Measurements from ENCODE around the gene RUNX2. TPM values are rescaled to one million over a fixed set of nuclear protein-coding genes. Genes with fewer than 3 reads are reported as not detected.

The RUNX2 gene
- total and polyA plus RNA-seq, 8 donors: 0.80 to 18.7 (median 2.7) TPM; not detected in 1

DNA sequence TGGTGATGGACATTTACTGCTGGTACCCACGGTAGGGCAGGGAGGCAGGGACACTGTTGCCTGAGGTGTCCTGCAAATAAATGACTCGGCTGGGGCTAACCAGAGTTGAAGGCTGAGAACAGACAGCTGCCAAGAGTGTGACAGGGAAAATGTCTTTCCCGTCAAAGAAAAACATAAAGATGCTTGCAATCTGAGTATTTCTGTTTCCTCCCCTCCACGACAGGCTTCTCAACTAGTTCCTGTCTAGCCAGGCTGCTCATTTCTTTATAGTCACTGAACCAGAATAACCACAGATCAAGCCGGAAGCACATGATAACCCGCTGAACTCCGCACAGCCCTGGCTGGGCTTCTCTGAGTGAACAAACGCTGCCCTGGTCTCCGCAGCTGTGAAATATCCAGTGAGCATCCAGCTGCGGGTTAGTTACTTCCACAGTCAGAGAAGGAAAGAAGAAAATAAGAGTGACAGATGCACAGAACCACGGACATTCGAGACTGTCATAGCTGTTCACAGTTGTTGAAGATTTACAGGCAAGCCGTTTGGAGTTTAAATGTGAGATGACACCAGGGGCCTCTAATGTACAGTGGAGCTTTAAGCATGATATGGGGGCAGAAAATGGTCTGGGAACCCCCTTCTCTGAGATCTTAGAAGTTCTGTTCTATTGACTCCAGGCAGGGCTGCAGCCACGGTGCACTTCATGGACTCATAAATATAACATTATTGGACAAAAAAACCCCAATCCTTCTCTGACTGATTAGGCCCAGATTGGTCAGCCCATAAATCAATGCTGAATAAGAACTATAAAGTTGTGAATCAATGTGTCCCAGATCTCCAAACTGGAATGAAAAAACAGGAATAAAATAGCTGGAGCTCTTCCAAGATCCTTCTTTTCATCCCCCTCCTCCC, 349.5 kb downstream of the RUNX2 start:
- intact Hi-C loops (cut with DNase I; ENCODE audit: low total_unique reads): no loop called here
- H3K4me1 ChIP-seq: peaks cover 4 to 17% (median 14%) of the 10 kb centered on the region in 4 donors
- TF ChIP-seq EP300 (IDR thresholded peaks at IDR 0.05): no peak
- peak in 1 of 3 donors; percentile 15 for TF ChIP-seq POLR2AphosphoS5 (IDR thresholded peaks at IDR 0.05)
- 10 to 25% (median 17%) methylated on average over 14 of the region's 14 CpGs for WGBS, 5 donors
- H3K27ac ChIP-seq: peak overlapping the region in 2 of 5 donors; percentile 11 to 23
- H3K36me3 ChIP-seq: no peaks in the 10 kb centered on the region
- H3K27me3 ChIP-seq: peaks cover 0 to 7% (median 0%) of the 10 kb centered on the region in 3 donors
- peaks cover 0 to 26% (median 13%) of the 10 kb centered on the region in 4 donors for H3K9me3 ChIP-seq
- no peak overlapping the region for H3K4me3 ChIP-seq
- peak; percentile 59 to 84 for DNase-seq

DNA sequence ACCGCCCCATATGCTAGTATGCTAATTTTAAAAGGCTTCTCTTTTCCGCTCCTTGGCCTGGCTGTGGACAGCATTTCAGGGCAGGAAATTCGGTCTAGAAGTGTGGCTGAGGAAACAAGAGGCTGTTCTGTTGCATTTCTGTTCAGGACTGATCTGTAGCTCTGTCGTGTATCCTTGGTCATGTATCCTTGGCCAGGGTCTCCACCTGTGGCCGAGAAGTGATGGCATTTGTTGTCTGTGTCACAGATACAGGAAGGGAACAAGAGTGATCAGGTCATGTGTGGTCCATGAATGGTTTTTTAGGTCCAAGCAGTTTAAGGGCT, 350.1 kb downstream of the RUNX2 start:
- Histone ChIP-seq H3K36me3 (no peaks in the 10 kb centered on the region), H3K27ac (no peak overlapping the region), H3K27me3 (peaks cover 0 to 7% (median 0%) of the 10 kb centered on the region in 3 donors), H3K4me3 (no peak overlapping the region), H3K9me3 (peaks cover 0 to 26% (median 13%) of the 10 kb centered on the region in 4 donors), H3K4me1 (peaks cover 4 to 17% (median 14%) of the 10 kb centered on the region in 4 donors)
- WGBS, 5 donors: 69 to 82% (median 77%) methylated on average over 5 of the region's 5 CpGs
- DNase-seq: peak in 1 of 2 donors; percentile 40
- intact Hi-C loops (cut with DNase I; ENCODE audit: low total_unique reads): no loop called here
- TF ChIP-seq POLR2A (IDR thresholded peaks at IDR 0.05) (no peak), POLR2AphosphoS5 (IDR thresholded peaks at IDR 0.05) (no peak), EP300 (IDR thresholded peaks at IDR 0.05) (no peak)
- TF ChIP-seq, protein P1, sequence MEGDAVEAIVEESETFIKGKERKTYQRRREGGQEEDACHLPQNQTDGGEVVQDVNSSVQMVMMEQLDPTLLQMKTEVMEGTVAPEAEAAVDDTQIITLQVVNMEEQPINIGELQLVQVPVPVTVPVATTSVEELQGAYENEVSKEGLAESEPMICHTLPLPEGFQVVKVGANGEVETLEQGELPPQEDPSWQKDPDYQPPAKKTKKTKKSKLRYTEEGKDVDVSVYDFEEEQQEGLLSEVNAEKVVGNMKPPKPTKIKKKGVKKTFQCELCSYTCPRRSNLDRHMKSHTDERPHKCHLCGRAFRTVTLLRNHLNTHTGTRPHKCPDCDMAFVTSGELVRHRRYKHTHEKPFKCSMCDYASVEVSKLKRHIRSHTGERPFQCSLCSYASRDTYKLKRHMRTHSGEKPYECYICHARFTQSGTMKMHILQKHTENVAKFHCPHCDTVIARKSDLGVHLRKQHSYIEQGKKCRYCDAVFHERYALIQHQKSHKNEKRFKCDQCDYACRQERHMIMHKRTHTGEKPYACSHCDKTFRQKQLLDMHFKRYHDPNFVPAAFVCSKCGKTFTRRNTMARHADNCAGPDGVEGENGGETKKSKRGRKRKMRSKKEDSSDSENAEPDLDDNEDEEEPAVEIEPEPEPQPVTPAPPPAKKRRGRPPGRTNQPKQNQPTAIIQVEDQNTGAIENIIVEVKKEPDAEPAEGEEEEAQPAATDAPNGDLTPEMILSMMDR (IDR thresholded peaks at IDR 0.05): no peak

DNA sequence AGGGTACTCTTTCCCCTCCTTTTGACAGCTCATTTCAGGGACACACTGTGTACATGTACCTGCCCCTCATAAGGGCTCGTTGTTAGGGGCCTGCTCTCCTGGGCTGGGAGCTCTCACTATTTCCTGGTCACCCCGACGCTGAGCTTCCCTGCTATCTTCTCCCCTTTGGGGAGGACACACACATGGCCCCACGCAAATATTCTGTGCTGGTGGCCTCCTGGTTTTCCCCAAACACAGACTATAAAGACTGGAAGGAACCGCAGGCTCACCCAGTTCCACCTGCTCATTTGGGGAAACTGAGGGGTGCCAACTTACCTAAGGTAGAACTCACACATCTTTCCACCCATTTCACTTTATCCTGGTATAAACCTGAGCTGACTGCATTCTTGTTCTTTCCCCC, 351.0 kb downstream of the RUNX2 start:
- H3K4me3 ChIP-seq: no peak overlapping the region
- peaks cover 0 to 7% (median 0%) of the 10 kb centered on the region in 3 donors for H3K27me3 ChIP-seq
- peaks cover 0 to 26% (median 13%) of the 10 kb centered on the region in 4 donors for H3K9me3 ChIP-seq
- TF ChIP-seq EP300 (IDR thresholded peaks at IDR 0.05) (no peak), POLR2A (IDR thresholded peaks at IDR 0.05) (no peak), POLR2AphosphoS5 (IDR thresholded peaks at IDR 0.05) (no peak)
- TF ChIP-seq, protein P1 (IDR thresholded peaks at IDR 0.05): no peak
- DNase-seq: no peak
- 74 to 92% (median 92%) methylated on average over 5 of the region's 5 CpGs for whole genome bisulfite sequencing, 5 donors
- H3K36me3 ChIP-seq: no peaks in the 10 kb centered on the region
- H3K27ac ChIP-seq: no peak overlapping the region
- H3K4me1 ChIP-seq: peaks cover 4 to 17% (median 14%) of the 10 kb centered on the region in 4 donors
- intact Hi-C loops (cut with DNase I; ENCODE audit: low total_unique reads): no loop called here

DNA sequence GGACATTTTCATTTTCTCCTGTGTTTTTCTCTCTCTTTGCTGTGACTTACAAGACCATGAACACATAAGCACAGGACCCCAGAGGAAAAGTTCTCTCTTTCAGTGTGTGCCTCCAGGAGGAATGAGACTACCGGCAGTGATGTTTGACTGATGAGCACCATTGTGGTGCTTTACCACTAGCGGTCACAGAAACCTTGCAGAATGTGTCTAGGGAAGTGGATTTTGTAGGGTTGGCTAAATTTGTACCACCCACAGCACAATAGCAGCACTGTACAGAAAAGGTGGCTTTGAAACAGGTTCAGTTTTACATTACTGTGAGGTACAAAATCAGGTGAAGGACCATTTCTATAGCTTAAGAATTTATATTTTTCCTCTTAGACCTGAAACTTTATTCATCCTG, 351.5 kb downstream of the RUNX2 start:
- WGBS, 5 donors: 79 to 96% (median 88%) methylated on average over 2 of the region's 2 CpGs
- intact Hi-C loops (cut with DNase I; ENCODE audit: low total_unique reads): no loop called here
- Histone ChIP-seq H3K27ac (no peak overlapping the region), H3K9me3 (peaks cover 0 to 26% (median 13%) of the 10 kb centered on the region in 4 donors), H3K4me3 (no peak overlapping the region), H3K36me3 (no peaks in the 10 kb centered on the region), H3K4me1 (peaks cover 4 to 17% (median 14%) of the 10 kb centered on the region in 4 donors), H3K27me3 (peaks cover 0 to 7% (median 0%) of the 10 kb centered on the region in 3 donors)
- no peak for TF ChIP-seq POLR2AphosphoS5 (IDR thresholded peaks at IDR 0.05)
- TF ChIP-seq EP300 (IDR thresholded peaks at IDR 0.05): no peak
- TF ChIP-seq POLR2A (IDR thresholded peaks at IDR 0.05): no peak
- TF ChIP-seq, protein P1 (IDR thresholded peaks at IDR 0.05): no peak
- no peak for DNase-seq

All from stomach (tissue), 9 donors.